ENCODE measurements around the gene DSN1.
A peak's percentile ranks its signal among the peaks of the same experiment; 100 is the strongest.
"Not testable (repeated sequence)": the region's sequence is repeated elsewhere in the genome, so short reads cannot be mapped to it uniquely, and the experiment has no call there.

DSN1 gene

DNA sequence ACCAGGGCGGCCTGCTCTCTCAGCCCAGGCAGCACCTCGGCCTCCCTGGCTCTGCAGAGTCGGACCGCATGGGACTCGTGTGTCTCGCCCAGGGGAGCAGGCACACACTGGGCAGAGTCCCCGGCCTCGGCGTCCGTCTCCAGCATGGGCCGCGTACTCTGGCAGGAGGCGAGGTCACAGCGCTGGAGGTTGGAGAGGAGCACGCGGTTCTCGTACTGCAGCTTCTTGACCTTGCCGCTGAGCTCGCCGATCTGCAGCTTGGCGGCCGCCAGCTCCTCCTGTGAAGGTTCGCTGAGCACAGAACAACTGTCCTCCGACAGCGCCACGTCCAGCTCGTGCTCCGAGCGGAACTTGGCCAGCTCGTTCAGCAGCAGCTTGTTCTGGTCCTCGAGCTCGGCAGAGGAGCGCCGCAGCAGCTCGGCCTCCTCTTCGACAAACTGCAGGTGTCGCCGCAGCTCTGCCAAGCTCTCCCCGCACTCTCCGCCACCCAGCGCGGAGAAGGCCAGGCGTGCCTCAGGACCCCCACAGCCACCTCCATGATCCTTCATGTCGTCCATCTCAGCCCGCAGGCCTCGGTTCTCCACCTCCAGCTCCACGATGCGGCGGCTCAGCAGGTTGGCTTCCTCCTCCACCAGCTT, 42.0 kb upstream of the DSN1 start:
- no peak for TF ChIP-seq TAF1 (IDR thresholded peaks at IDR 0.05; ENCODE audit: low read depth, low read length)
- no peak for TF ChIP-seq POLR2AphosphoS5 (IDR thresholded peaks at IDR 0.05; ENCODE audit: low read depth, low read length)
- no peak for TF ChIP-seq PAX5 (IDR thresholded peaks at IDR 0.05; ENCODE audit: insufficient read depth, low read length, severe bottlenecking)
- TF ChIP-seq POLR2A (IDR thresholded peaks at IDR 0.05; ENCODE audit: low read depth, low read length) = no peak
- TF ChIP-seq POU2F2 (IDR thresholded peaks at IDR 0.05; ENCODE audit: low read depth, low read length) = no peak
- no peak for TF ChIP-seq SPI1 (IDR thresholded peaks at IDR 0.05; ENCODE audit: low read depth, low read length)
- DNase-seq (ENCODE audit: insufficient read length, low spot score) (no peak), FAIRE-seq (no peak)

DNA sequence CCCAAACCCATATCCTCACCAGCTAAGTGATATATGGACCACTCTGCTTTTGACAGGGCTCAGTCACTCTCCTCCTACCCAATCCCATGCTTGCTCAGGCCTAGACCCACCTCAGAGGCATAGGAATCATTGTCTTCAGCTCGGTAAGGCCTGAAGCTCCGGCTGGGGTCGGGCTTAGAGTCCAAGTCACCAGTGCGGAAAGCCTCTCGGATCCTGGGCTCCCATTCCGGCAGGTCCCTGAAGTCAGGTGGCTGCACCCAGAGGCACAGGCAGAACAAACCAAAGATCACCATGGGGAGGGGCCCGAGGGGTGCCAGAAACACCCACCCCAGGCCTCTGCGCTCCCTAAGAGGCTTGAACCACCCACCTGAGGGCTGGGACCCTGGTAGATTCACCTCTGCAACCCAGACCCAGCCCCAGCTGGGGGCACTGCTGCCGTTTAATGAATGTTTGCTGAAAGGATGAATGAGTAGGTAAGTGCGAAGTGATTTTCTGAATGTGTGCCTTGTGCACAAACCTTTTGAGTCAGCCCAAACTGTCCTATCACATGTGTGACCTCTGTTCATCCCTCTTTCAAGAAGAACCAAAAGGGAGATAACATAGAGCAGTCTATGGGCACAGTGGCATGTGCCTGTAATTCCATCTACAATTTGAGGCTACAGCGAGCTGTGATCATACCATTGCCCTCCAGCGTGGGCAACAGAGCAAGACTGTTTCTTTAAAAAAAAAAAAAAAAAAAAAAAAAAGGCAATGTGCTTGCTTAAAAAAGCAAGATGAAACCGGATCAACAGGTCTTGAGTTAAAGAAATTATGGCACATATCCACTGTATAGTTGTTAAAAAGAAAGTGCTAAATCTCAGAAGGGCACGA, 39.3 kb upstream of the DSN1 start:
- TF ChIP-seq POU2F2 (IDR thresholded peaks at IDR 0.05; ENCODE audit: low read depth, low read length) (no peak), POLR2A (IDR thresholded peaks at IDR 0.05; ENCODE audit: low read depth, low read length) (no peak), SPI1 (IDR thresholded peaks at IDR 0.05; ENCODE audit: low read depth, low read length) (no peak), PAX5 (IDR thresholded peaks at IDR 0.05; ENCODE audit: insufficient read depth, low read length, severe bottlenecking) (no peak), TAF1 (IDR thresholded peaks at IDR 0.05; ENCODE audit: low read depth, low read length) (no peak), POLR2AphosphoS5 (IDR thresholded peaks at IDR 0.05; ENCODE audit: low read depth, low read length) (no peak)
- no peak for DNase-seq (ENCODE audit: insufficient read length, low spot score)
- FAIRE-seq = no peak

DNA sequence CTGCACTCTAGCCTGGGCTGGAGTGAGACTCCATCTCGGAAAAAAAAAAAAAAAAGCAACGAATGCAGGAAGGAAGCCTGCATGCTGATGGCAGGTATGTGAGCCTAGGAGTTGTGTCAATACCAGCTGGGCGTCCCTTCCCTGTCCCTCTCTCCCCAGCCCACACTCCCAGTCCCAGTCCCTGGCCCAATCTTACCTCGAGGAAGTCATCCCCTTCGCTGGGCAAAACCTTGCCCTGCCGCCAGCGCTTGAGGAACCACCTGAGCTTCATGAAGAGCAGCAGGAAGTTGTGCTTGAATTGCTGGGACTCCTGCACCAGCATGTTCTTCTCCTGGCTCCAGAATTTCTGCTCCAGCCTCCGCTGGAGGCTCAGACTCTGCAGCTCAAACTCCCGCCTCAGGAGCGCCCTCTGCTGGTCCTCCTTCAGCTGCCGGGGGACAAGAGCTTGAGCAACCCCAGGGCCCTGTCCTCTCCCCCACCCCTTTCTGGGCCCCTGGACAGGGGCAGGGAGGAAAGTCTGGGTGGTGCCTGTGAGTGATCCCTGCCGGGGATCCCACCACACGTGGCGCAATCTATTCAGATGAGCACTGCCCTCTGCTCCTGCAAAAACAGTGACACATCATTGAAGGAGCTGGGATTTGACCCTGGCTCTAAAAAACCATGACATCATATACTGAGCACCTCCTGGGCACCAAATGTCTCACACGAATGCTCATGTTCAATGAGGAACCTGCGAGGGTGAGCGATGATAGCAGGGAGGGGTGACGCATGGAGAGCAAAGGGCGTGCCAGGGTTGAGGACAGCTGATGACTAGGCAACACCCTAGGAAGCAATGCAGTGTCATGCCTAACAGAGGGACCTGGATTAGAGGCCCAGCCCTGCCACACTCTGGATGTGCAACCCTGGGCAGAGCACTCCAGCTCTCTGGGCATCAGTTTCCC, 35.0 kb upstream of the DSN1 start:
- FAIRE-seq = peak; percentile 72
- peak; percentile 73 for DNase-seq (ENCODE audit: insufficient read length, low spot score)
- TF ChIP-seq PAX5 (IDR thresholded peaks at IDR 0.05; ENCODE audit: insufficient read depth, low read length, severe bottlenecking) (no peak), TAF1 (IDR thresholded peaks at IDR 0.05; ENCODE audit: low read depth, low read length) (no peak), SPI1 (IDR thresholded peaks at IDR 0.05; ENCODE audit: low read depth, low read length) (no peak), POLR2A (IDR thresholded peaks at IDR 0.05; ENCODE audit: low read depth, low read length) (no peak), POLR2AphosphoS5 (IDR thresholded peaks at IDR 0.05; ENCODE audit: low read depth, low read length) (no peak)

DNA sequence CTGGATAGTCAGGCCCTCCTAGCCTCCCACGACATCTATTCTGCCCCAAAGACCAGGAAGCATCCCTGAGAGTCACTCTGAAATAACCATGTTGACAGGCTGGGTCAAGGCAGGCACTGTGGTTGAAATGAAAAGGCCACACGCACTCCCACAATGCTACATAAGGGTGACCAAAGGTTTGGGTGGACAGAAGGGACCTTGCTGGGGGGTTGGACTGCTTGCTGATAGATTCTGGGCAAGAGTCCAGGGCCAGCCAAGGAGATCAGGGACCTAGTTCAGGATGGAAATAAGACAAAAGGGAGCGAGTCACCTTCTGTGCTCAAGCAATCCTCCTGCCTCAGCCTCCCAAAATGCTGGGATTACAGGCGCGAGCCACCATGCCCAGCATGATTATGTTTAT, 32.5 kb upstream of the DSN1 start:
- no peak for FAIRE-seq
- TF ChIP-seq POLR2A (IDR thresholded peaks at IDR 0.05; ENCODE audit: low read depth, low read length) = no peak
- no peak for TF ChIP-seq POU2F2 (IDR thresholded peaks at IDR 0.05; ENCODE audit: low read depth, low read length)
- no peak for TF ChIP-seq SPI1 (IDR thresholded peaks at IDR 0.05; ENCODE audit: low read depth, low read length)
- no peak for TF ChIP-seq TAF1 (IDR thresholded peaks at IDR 0.05; ENCODE audit: low read depth, low read length)
- no peak for TF ChIP-seq POLR2AphosphoS5 (IDR thresholded peaks at IDR 0.05; ENCODE audit: low read depth, low read length)
- no peak for TF ChIP-seq PAX5 (IDR thresholded peaks at IDR 0.05; ENCODE audit: insufficient read depth, low read length, severe bottlenecking)
- DNase-seq (ENCODE audit: insufficient read length, low spot score) = no peak

DNA sequence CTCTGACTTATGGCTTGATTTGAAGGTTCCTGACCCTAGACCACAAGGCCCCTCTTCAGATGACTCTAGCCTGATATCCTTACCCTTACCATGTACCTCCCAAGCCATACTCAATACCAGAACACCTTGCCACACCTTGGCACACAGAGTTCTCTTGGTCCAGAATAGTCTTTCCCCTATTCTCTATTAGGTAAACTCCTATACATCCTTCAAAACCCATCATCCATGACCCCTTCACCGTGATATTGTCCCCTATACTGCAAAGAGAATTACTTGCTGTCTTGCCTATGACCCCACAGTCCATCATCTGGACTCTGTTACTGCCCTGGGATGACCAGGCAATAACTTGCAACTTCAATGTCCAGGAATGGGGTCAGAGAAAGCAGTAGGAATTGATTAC, 31.8 kb upstream of the DSN1 start:
- TF ChIP-seq SPI1 (IDR thresholded peaks at IDR 0.05; ENCODE audit: low read depth, low read length) = no peak
- TF ChIP-seq POLR2A (IDR thresholded peaks at IDR 0.05; ENCODE audit: low read depth, low read length) = no peak
- no peak for TF ChIP-seq POLR2AphosphoS5 (IDR thresholded peaks at IDR 0.05; ENCODE audit: low read depth, low read length)
- no peak for TF ChIP-seq TAF1 (IDR thresholded peaks at IDR 0.05; ENCODE audit: low read depth, low read length)
- TF ChIP-seq POU2F2 (IDR thresholded peaks at IDR 0.05; ENCODE audit: low read depth, low read length) = no peak
- no peak for TF ChIP-seq PAX5 (IDR thresholded peaks at IDR 0.05; ENCODE audit: insufficient read depth, low read length, severe bottlenecking)
- DNase-seq (ENCODE audit: insufficient read length, low spot score) (no peak), FAIRE-seq (no peak)

DNA sequence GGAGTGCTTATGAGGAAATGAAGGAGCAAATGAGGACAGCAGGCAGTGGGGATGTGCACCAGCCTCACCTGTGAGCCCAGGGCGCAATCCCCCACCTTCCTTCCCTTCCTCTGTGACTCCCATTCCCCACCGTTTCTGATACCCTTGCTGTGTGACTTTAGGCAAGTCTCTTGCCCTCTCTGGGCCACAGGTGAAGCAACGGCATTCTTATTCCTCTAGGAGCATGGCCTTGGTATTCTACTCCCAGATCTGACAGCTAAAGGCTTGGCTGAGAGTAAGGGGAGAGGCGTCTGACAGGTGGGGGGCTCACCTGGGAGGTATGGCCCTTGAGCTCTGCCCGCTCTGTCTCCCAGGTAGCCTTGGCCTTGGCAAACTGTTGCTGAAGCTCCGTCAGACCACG, 30.9 kb upstream of the DSN1 start:
- FAIRE-seq (no peak), DNase-seq (ENCODE audit: insufficient read length, low spot score) (no peak)
- TF ChIP-seq SPI1 (IDR thresholded peaks at IDR 0.05; ENCODE audit: low read depth, low read length) (no peak), TAF1 (IDR thresholded peaks at IDR 0.05; ENCODE audit: low read depth, low read length) (no peak), POU2F2 (IDR thresholded peaks at IDR 0.05; ENCODE audit: low read depth, low read length) (no peak), PAX5 (IDR thresholded peaks at IDR 0.05; ENCODE audit: insufficient read depth, low read length, severe bottlenecking) (no peak), POLR2A (IDR thresholded peaks at IDR 0.05; ENCODE audit: low read depth, low read length) (no peak), POLR2AphosphoS5 (IDR thresholded peaks at IDR 0.05; ENCODE audit: low read depth, low read length) (no peak)

DNA sequence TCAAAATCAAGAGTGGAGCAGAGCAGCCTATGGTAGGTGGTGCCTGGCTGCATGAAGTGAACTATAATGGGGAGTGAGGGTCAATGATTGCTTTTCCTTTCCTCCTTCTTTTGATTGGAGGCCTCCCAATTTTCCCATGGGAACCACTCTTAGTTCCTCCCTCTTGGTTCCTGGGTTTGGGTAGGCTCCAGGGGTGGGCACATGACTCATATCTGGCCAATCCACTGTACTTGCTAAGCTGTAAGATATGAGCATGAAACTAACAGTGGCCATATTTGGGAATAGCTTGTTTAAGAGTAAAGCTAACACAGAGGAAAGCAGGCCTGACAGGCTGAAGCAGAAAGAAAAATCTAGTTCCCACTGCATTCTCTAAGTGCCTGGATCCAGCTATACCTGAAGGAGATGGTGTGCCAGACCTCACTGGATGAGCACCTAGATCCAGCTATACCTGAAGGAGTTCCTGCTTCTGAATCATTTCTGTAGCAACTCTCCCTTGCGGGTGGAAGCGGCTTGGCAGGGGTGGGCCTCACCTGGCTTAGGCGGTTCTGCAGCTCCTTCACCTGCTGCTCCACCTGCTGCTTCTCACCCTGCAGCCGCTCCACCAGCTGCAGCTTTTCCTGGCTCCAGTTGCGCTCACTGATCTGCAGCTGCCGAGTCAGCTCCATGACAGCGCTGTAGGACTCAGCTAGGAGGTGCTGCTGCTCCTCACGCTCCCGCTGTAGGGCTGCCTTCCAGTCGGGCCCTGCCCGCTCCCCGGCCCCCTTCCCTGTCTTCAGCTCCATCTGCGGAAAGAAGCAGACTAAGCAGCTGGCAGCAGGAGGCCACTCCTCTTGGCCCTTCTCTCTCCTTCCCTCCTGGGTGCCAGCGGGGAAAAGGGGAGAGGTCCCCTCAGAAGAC, 29.0 kb upstream of the DSN1 start:
- DNase-seq (ENCODE audit: insufficient read length, low spot score) (no peak), FAIRE-seq (no peak)
- no peak for TF ChIP-seq POU2F2 (IDR thresholded peaks at IDR 0.05; ENCODE audit: low read depth, low read length)
- TF ChIP-seq POLR2A (IDR thresholded peaks at IDR 0.05; ENCODE audit: low read depth, low read length) = no peak
- no peak for TF ChIP-seq SPI1 (IDR thresholded peaks at IDR 0.05; ENCODE audit: low read depth, low read length)
- TF ChIP-seq PAX5 (IDR thresholded peaks at IDR 0.05; ENCODE audit: insufficient read depth, low read length, severe bottlenecking) = no peak
- TF ChIP-seq POLR2AphosphoS5 (IDR thresholded peaks at IDR 0.05; ENCODE audit: low read depth, low read length) = no peak
- no peak for TF ChIP-seq TAF1 (IDR thresholded peaks at IDR 0.05; ENCODE audit: low read depth, low read length)

DNA sequence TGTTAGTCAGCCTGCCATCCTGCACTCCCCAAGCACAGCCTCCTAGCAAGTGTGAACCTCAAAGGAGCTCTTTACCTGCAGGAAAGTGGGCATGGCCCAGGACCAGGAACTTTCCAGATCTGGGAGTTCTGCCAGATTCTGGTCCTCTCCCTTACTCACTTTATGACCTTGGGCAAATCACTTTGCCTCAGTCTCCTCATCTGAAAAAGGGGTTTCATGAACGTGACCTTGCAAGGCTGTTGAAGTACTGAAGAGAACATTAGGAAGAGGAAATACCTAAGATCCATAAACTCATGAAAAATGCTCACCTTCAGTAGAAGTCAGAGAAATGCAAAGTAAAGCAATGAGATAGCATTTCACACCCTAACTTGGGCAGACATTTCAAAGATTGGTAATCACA, 26.8 kb upstream of the DSN1 start:
- TF ChIP-seq SPI1 (IDR thresholded peaks at IDR 0.05; ENCODE audit: low read depth, low read length) (no peak), PAX5 (IDR thresholded peaks at IDR 0.05; ENCODE audit: insufficient read depth, low read length, severe bottlenecking) (no peak)
- FAIRE-seq (no peak), DNase-seq (ENCODE audit: insufficient read length, low spot score) (no peak)

DNA sequence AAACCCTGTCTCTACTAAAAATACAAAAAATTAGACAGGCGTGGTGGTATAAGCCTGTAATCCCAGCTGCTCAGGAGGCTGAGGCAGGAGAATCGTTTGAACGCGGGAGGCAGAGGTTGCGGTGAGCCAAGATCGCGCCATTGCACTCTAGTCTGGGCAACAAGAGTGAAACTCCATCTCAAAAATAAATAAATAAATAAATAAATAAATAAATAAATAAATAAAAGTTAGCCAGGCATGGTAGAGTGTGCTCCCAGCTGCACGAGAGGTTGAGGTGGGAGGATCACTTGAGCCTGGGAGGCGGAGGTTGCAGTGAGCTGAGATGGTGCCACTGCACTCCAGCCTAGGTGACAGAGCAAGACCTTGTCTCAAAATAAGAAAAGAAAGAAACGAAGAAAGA, 25.8 kb upstream of the DSN1 start:
- DNase-seq (ENCODE audit: insufficient read length, low spot score); FAIRE-seq: not testable (repeated sequence)

Measured in GM12891 (cell line).